Posterior vena cava (tissue), 2 donors: ENCODE measurements around the gene TBCA. TPM values are rescaled to one million over a fixed set of nuclear protein-coding genes. Genes with fewer than 3 reads are reported as not detected.

Source experiments
- DNase-seq: peaks from one replicate; pipeline ENCODE4 v3.0.0-alpha.2; 2020; ENCODE audit warnings: low spot score
- intact Hi-C, 2 donors: fragments of 100-400 bp; cut with DNase I; formaldehyde crosslinking; loops; one replicate each; pipeline versions ENCODE4 v1.14.1 to v1.14.2; 2022 to 2023
- total RNA-seq, 2 donors: library from RNA; stranded (reverse); fragmentation: NEBNext Ultra II Directional; extraction: Animal tissue kit (Norgen Biotek cat#: 25700); gene quantifications; one replicate each; pipeline ENCODE4 v1.2.1, GENCODE V29; 2021
- donor health status: DM: yes; HTN: yes; CAD: no.
- donor health status: DM: yes; HTN: yes; CAD: no.

Gene TBCA
- total RNA-seq, 2 donors from 2014 or later = 111 to 133 TPM

DNA sequence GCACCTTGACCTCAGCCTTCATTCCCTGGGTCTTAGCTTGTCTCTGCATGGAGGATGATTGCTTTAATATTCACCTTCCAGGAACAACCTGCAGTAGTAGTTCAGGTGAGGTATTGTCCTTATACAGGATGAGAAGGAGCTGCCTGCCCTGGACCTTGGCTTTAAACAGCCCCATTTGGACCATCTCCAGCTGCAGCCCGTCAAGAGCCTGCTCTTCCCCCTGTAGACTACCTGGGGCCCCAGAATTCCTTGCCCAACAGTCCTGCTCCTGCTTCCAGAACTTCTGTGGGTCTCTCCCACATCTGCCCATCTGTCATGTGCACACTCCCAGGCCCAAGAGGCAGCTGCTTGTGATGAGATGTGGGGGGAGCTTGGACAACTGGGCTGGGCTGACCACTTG, 125.5 kb downstream of the TBCA start:
- DNase-seq = no peak
- intact Hi-C loops = loop anchor here in 1 of 2 donors (5.0 kb wide), 1 partner anchor 968 kb away; no protein-coding TSS in a partner anchor

DNA sequence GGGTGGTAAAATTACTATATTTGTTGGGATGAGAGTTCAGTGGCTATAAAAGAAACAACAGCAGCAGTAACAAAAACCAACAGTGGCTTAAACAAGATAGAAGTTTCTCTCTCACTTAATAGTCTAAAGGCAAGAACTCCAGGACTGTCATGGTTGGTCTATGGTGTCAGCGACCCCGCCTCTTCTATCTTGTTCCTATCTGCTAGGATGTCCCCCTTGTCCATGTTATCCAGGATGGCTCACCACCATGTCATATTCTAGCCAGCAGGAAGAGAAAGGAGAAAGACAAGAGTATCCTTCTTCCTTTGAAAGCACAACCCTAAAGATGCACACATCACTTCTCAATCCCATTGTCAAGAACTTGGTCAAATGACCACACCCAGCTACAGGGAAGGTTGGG, 126.4 kb downstream of the TBCA start:
- intact Hi-C loops = loop anchor here in 1 of 2 donors (5.0 kb wide), 1 partner anchor 967 kb away; no protein-coding TSS in a partner anchor
- DNase-seq = no peak

GRCh38 chr5:77645995-77646639, 130.0 kb downstream of the TBCA start:
- no peak for DNase-seq
- intact Hi-C loops = no loop called here

GRCh38 chr5:77645158-77645994, 130.8 kb downstream of the TBCA start:
- DNase-seq = no peak
- intact Hi-C loops = no loop called here

GRCh38 chr5:77644371-77645157, 131.6 kb downstream of the TBCA start:
- no peak for DNase-seq
- intact Hi-C loops = no loop called here

DNA sequence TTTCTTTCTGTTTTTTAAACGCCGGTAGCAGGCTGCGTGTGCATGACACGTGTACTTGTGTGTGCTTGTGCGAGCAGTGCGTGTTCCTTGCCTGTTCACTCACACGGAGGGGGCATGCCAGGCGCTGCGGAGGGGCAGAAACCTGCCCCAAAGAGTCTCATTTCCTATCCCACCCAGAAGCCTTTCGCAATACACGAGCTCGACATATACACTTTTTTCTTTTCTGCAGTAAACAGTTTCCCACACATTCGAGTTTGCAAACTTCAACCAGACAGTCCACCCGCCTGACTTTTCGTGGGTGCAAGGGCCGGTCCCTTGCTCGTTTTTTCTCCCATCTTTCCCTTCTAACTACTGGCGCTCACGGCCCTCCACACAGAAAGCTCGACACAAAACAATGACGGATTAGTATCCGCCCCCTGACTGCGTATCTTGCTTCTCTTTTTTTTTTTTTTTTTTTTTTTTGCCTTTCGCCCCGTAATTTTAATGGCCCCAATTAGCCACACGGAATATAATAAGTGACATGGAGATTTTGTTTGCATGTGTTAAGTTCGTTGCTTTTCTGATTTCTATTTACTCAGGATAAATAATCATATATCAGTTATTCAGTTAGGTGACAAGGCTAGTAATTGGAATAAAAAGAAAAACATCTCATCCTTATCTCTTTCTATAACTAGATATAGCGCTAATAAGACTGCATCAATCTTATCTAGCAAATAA, 132.3 kb downstream of the TBCA start:
- DNase-seq = no peak
- intact Hi-C loops = no loop called here

DNA sequence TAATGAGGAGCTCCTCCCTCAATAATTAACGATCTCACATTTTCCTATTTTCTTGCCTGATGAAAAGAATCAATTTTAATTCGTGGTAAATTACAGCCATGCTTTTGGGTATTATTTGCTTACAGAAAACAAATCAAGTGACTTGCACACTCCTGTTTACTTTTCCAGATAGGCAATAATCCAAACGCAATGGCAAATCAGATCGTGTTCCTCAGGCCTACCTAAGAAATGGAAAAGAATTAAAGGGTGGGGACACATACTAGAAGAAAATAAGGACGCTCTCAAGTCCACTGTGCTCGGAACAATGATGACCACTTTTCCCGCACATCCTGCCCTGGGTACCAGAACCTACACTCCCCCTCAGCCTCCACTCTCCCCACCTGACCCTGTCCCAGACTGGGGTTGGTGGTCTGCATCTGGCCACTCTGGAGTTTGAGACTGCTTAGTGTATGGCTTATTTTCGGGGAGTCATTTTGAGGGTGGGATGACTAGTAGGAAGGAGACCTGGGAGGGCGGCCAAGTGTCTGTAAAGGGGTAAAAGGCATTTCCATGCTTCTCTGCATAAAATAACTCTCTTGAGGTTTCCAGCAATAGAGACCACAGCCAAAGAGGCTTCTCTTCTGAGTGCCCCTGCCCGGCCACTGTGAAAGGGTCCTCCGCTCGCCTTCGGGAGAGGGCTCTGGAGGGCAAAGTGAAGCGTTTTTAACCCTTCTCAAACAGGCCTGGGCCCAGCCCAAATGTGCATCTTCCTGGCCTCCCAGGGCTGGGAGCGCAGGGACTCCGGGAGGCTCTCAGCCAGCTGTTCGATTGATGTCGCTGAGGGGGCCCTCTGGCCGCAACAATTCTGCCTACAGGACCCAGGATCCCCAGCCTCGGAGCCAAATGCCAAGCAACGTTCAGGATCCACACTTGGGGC, 133.1 kb downstream of the TBCA start:
- intact Hi-C loops = no loop called here
- DNase-seq = no peak

DNA sequence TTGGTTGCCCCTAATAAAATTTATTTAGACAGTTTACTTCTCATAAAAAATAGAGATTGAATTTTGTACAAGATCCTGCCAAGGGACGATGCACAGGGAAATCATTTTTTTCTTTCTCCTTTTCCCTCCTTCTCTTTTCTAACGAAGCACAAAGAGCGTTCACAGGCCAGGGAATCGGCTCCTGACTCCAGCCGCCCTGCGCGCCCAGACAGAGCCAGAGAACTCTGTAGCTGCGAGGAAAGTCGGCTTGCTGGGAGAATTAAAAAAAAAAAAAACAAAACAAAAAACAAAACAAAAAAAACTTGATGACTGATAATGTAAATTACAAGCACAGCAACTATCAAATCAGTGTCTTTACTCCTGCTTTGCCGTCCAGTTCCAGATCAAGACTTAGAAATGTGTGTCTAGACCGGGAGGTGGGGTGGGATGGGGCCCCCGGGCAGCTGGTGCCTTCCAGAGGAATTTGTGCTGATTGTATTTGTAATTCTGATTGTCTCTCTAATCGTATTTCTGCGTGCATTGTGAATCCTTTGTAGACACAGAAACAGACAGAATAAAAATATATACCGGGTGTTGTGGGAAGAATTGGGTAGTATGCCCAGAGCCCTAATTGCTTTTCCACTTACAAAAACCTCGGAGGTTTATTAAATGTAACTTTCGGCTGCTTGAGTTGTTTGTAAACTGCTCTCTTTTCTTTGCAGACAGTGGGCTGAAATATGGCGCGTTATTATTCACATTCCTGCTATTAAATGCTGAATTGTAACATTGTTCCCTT, 134.0 kb downstream of the TBCA start:
- intact Hi-C loops = no loop called here
- no peak for DNase-seq

DNA sequence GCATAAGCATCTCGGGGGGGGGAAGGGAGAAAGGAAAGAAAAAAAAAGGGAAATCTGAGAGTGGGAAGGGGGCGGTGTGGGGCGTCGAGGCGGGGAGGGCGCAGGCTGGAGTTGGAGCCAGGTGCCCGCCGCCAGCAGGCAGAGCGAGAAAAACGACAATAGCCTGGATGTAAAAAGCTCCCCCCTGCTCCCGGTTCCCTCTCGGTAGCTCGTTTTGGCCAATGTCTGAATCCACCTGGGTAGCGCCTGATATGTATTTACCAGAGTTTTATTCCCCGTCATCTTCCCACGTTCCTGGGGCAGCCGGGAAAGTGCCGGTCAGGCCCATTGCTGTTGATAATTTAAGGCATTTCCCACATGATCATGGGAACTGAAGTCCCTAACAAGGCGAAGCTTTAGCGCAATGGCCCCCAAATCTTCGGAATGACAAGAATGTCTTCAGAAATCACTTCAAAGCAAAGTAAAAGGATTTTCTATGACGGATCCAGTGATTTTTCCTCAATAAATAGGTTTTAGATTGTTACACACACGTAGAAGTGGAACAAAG, 134.7 kb downstream of the TBCA start:
- intact Hi-C loops = no loop called here
- no peak for DNase-seq

Other genes with a start within 250 kb of the TBCA start
- not detected for gene OTP, start 137.6 kb downstream of the TBCA start, total RNA-seq